Measurements from ENCODE around the gene SNRPD2. TPM values are rescaled to one million over a fixed set of nuclear protein-coding genes. Genes with fewer than 3 reads are reported as not detected.
"Not testable (repeated sequence)": the region's sequence is repeated elsewhere in the genome, so short reads cannot be mapped to it uniquely, and the experiment has no call there.

SNRPD2 gene
- total RNA-seq, 3 donors from 2014 or later: 175 to 238 (median 191) TPM

- no peaks in the 10 kb centered on the region for H3K4me1 ChIP-seq
- H3K9me3 ChIP-seq: no peaks in the 10 kb centered on the region
- no peak for TF ChIP-seq POLR2AphosphoS5 (IDR thresholded peaks at IDR 0.05)
- no peak for TF ChIP-seq CTCF (IDR thresholded peaks at IDR 0.05)
- no peak for TF ChIP-seq POLR2A (IDR thresholded peaks at IDR 0.05)
- no peak overlapping the region for H3K4me3 ChIP-seq
- intact Hi-C loops (cut with DNase I; ENCODE audit: low total_unique reads): no loop called here
- no peak overlapping the region for H3K27ac ChIP-seq
- no peaks in the 10 kb centered on the region for H3K27me3 ChIP-seq
- no peaks in the 10 kb centered on the region for H3K36me3 ChIP-seq
- no peak for DNase-seq (ENCODE audit: low spot score in 2 of 2)
These were observed 9.9 kb upstream of the SNRPD2 start for GRCh38 chr19:45701676-45702075.

GRCh38 chr19:45693106-45693788, 1.5 kb upstream of the SNRPD2 start:
- H3K4me1 ChIP-seq: no peaks in the 10 kb centered on the region
- intact Hi-C loops (cut with DNase I; ENCODE audit: low total_unique reads): no loop called here
- no peaks in the 10 kb centered on the region for H3K9me3 ChIP-seq
- DNase-seq (ENCODE audit: low spot score in 2 of 2): peak; percentile 62 to 80
- H3K36me3 ChIP-seq: no peaks in the 10 kb centered on the region
- peak overlapping the region; percentile 69 to 90 (median 89) for H3K4me3 ChIP-seq
- H3K27ac ChIP-seq: peak overlapping the region; percentile 94 to 96
- no peak for TF ChIP-seq POLR2AphosphoS5 (IDR thresholded peaks at IDR 0.05)
- no peak for TF ChIP-seq POLR2A (IDR thresholded peaks at IDR 0.05)
- TF ChIP-seq CTCF (IDR thresholded peaks at IDR 0.05): peak; percentile 67 to 84 (median 80)
- H3K27me3 ChIP-seq: no peaks in the 10 kb centered on the region

- peak; percentile 98 to 99 for DNase-seq (ENCODE audit: low spot score in 2 of 2)
- Histone ChIP-seq H3K36me3 (no peaks in the 10 kb centered on the region), H3K4me1 (no peaks in the 10 kb centered on the region), H3K4me3 (peak within 1 kb of the TSS; percentile 69 to 90 (median 89)), H3K27me3 (no peaks in the 10 kb centered on the region), H3K9me3 (no peaks in the 10 kb centered on the region), H3K27ac (peak within 1 kb of the TSS; percentile 94 to 96)
- intact Hi-C loops (cut with DNase I; ENCODE audit: low total_unique reads): no loop called here
- TF ChIP-seq POLR2AphosphoS5 (IDR thresholded peaks at IDR 0.05) (peak in 2 of 3 donors; percentile 30 to 34), CTCF (IDR thresholded peaks at IDR 0.05) (no peak)
These were observed 693 bp upstream of the SNRPD2 start, which contains the start of gene QPCTL for GRCh38 chr19:45692187-45693105. TSS of gene QPCTL (plus strand) at chr19:45692666. CDS start at chr19:45692704, 38 bp downstream.

- Histone ChIP-seq H3K4me3 (no peak overlapping the region), H3K9me3 (no peaks in the 10 kb centered on the region), H3K36me3 (no peaks in the 10 kb centered on the region), H3K27ac (no peak overlapping the region), H3K4me1 (no peaks in the 10 kb centered on the region), H3K27me3 (no peaks in the 10 kb centered on the region)
- no peak for DNase-seq (ENCODE audit: low spot score in 2 of 2)
- intact Hi-C loops (cut with DNase I; ENCODE audit: low total_unique reads): no loop called here
- no peak for TF ChIP-seq CTCF (IDR thresholded peaks at IDR 0.05)
- TF ChIP-seq POLR2AphosphoS5 (IDR thresholded peaks at IDR 0.05): no peak
- TF ChIP-seq POLR2A (IDR thresholded peaks at IDR 0.05): no peak
These were observed 4.2 kb downstream of the SNRPD2 start for GRCh38 chr19:45687599-45687998.

- DNase-seq (ENCODE audit: low spot score in 2 of 2); H3K27ac ChIP-seq; H3K9me3 ChIP-seq; H3K4me3 ChIP-seq; H3K27me3 ChIP-seq; H3K4me1 ChIP-seq; intact Hi-C loops (cut with DNase I; ENCODE audit: low total_unique reads); H3K36me3 ChIP-seq: not testable (repeated sequence)
These were observed 6.7 kb downstream of the SNRPD2 start for GRCh38 chr19:45685045-45685444.

Data from breast epithelium (tissue), 4 donors.